Adrenal gland (tissue), 5 donors: Measurements from ENCODE around the gene ERC2.

Source experiments
- POLR2A ChIP-seq, 2 donors: fragments of 450-650 bp; IDR thresholded peaks; one replicate each; pipeline ENCODE4 v1.6.1; 2017; ENCODE audit warnings: antibody characterized with exemption in 2 of 2, mild to moderate bottlenecking in 2 of 2, moderate library complexity in 1 of 2
- TF ChIP-seq, protein P1 (sequence below), 6 experiments: fragments of 450-650 bp in 4 of 6; fragments of 200-600 bp in 2 of 6; sonication (generic) in 1 of 6; IDR thresholded peaks; 1 replicate in 5 of 6; 2 replicates in 1 of 6; pipeline versions ENCODE4 v1.5.1 to v1.8.0; 2016 to 2021; ENCODE audit warnings: antibody characterized with exemption in 6 of 6, mild to moderate bottlenecking in 2 of 6, moderate library complexity in 1 of 6
- donor health status: DM: no; HTN: no; CAD: no.

DNA sequence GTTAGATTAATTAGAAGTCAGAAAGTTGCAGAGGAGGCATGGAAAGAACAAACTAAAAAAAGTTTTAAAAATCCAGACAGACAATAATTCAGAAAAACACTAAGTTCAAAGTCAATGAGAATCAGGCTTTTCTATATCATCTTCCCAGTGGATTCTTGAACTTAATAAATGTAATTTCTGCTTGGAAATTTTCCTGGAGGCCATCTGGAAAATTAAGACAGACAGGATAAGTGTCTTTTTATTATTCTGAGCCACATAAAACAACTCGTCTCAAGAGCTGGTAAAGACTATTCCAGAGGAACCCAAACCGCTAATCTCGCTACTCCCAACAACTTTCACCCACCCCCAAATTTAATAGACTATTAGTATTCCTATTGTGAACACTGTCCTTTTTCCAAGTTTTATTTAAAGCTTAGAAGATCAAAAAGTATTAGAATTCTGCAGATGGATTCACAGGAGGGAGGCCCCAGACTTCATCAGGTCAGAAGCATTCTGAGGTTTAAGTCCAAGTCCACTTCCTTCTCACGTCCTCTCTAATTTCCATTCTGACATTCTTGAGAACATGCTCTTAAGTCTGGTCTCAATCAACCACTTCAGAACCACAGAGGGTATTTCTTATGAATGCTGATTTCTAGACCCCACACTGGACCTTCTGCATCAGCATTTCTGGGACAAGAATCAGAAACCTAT, 61.3 kb downstream of the ERC2 start:
- TF ChIP-seq, protein P1, sequence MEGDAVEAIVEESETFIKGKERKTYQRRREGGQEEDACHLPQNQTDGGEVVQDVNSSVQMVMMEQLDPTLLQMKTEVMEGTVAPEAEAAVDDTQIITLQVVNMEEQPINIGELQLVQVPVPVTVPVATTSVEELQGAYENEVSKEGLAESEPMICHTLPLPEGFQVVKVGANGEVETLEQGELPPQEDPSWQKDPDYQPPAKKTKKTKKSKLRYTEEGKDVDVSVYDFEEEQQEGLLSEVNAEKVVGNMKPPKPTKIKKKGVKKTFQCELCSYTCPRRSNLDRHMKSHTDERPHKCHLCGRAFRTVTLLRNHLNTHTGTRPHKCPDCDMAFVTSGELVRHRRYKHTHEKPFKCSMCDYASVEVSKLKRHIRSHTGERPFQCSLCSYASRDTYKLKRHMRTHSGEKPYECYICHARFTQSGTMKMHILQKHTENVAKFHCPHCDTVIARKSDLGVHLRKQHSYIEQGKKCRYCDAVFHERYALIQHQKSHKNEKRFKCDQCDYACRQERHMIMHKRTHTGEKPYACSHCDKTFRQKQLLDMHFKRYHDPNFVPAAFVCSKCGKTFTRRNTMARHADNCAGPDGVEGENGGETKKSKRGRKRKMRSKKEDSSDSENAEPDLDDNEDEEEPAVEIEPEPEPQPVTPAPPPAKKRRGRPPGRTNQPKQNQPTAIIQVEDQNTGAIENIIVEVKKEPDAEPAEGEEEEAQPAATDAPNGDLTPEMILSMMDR (IDR thresholded peaks at IDR 0.05): no peak
- TF ChIP-seq POLR2A (IDR thresholded peaks at IDR 0.05): no peak
